Pons (tissue), 1 donor: ENCODE data around the gene FADS3.
"Not testable (repeated sequence)": the region's sequence is repeated elsewhere in the genome, so short reads cannot be mapped to it uniquely, and the experiment has no call there.

Experiments
- DNase-seq: peaks from one replicate; pipeline ENCODE4 v3.0.0-alpha.2; 2016; ENCODE audit warnings: low spot score

The FADS3 gene

GRCh38 chr11:61898247-61898582 is 6.9 kb upstream of the FADS3 start:
- DNase-seq = no peak

- peak; percentile 60 for DNase-seq
These were observed 6.3 kb upstream of the FADS3 start for GRCh38 chr11:61897387-61898246.

GRCh38 chr11:61896665-61897386 is 5.5 kb upstream of the FADS3 start:
- DNase-seq = no peak

GRCh38 chr11:61895718-61896059 is 4.3 kb upstream of the FADS3 start:
- no peak for DNase-seq

- no peak for DNase-seq
These were observed 3.8 kb upstream of the FADS3 start for GRCh38 chr11:61895046-61895717.

GRCh38 chr11:61893981-61894380 is 2.6 kb upstream of the FADS3 start:
- DNase-seq = no peak

DNA sequence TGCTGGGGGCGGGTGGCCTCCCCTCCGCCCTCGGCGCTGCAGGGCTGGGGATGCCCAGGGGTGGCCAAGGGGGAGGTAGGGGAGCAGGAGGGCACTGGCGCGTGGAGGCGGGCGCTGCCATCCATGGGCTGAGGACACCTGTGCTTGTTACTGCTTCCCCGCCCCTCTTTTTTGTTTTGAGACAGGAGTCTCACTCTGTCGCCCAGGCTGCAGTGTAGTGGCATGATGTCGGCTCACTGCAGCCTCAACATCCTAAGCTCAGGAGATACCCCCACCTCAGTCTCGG is 683 bp upstream of the FADS3 start:
- DNase-seq = no peak

GRCh38 chr11:61890529-61891330 is 615 bp downstream of the FADS3 start:
- DNase-seq = no peak

DNA sequence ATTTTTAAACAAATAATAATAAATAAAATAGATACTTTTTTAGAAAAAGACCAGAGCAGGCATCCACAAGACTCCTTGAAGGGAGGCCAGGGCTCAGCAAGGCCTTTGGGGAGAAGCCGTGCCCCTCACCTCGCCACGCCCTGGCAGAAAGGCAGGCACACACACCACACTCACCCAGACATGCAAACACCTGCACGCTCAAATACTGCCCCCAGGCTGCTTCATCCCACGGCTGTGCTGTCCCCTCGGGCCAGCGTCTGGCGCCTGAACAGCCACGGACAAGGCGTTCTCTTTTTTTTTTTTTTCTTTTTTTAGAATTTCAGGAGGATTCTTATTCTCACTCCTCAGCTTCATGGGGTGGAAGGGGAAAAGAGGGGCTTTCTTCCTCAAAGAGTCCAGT is 1.5 kb downstream of the FADS3 start:
- DNase-seq = no peak

DNA sequence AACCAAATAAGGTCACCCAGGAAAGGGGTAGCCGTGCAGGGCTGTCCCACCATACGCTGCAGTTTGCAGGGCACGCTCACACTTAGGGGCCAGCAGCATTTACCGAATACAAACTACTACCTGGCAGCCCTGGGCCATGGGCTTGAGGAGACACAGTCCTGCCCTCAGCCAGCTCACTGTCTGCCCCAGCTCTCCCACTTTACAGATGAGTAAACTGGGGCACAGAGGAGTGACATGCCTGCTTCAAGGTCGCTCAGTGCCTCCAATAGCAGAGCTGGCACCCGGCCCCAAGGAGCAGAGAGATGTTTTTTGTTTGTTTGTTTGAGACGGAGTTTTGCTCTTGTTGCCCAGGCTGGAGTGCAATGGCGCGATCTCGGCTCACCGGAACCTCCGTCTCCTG is 2.8 kb downstream of the FADS3 start:
- no peak for DNase-seq

DNA sequence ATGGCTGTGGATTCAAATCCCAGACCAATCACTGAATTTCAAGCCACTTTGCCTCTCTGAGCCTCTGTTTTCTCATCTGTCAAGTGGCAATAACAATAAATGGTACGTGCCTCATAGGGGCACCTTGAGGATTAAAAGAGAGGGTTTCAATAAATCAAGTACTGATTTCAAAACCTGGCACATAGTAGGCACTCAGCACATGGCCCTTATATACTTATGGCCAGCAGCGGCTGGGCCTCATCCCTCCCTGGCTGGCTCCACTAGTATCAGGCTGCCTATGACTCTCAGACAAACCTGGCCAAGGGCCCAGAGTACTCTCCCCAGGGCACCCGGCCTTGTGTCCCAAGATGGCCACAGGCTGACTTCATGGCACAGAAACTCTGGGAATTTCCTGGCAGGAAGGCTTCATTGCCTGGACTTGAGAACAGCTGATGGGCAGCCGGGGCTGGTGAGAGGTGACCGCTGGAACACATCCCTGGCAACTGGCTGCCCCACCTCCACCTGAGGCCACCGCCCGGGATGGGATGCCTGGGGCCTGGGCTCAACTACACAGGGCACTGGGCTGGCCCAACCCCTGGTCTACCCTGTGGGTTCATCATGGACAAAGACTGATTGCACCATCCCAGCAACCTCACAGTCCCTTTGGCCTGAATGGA is 3.4 kb downstream of the FADS3 start:
- peak; percentile 40 for DNase-seq

GRCh38 chr11:61886643-61887042 is 4.7 kb downstream of the FADS3 start:
- no peak for DNase-seq

GRCh38 chr11:61885784-61886580 is 5.4 kb downstream of the FADS3 start:
- DNase-seq = no peak

- no peak for DNase-seq
These were observed 6.1 kb downstream of the FADS3 start for GRCh38 chr11:61885166-61885778.

- no peak for DNase-seq
These were observed 7.4 kb downstream of the FADS3 start for GRCh38 chr11:61883947-61884346.

DNA sequence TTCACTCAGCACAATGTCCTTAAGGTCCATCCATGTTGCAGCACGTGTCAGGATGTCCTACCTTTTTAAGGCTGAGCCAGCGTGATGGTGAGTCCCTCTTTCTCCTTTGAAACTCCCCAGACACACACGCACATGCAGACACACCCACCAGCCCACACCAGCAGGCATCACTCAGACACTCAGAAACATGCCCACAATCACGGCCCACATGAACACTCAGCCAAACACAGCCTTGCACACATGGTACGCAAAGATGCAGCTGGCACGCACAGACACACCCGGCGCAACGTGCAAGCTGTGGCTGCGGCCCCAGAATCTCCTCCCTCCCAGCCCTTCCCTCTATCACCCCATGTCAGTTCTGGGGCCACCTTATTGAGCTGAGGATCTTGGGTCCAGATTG is 8.0 kb downstream of the FADS3 start:
- DNase-seq = no peak

- no peak for DNase-seq
These were observed 8.5 kb downstream of the FADS3 start for GRCh38 chr11:61882879-61883278.

GRCh38 chr11:61882267-61882666 is 9.1 kb downstream of the FADS3 start:
- not testable (repeated sequence) for DNase-seq

DNA sequence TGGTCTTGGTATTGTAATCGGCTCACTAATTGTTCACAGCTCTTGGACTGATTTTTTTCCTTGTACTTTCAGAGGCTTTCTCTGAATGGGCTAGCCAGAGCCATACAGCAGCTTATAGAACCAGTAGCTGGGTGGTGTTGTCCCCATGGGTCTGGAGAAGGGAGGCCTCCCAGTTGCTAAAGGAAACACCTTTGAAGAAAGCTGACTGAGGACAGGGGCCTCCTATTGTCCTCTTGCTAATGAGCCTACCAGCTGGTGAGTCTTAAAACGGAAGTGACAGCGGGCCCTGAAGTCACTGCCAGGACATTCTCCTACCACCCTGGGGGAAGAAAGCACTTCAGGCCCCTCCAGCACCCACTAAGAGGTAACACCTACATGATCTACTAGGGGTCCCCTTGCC is 9.9 kb downstream of the FADS3 start:
- no peak for DNase-seq

- DNase-seq = no peak
These were observed 10.9 kb downstream of the FADS3 start for GRCh38 chr11:61880454-61880853.

DNA sequence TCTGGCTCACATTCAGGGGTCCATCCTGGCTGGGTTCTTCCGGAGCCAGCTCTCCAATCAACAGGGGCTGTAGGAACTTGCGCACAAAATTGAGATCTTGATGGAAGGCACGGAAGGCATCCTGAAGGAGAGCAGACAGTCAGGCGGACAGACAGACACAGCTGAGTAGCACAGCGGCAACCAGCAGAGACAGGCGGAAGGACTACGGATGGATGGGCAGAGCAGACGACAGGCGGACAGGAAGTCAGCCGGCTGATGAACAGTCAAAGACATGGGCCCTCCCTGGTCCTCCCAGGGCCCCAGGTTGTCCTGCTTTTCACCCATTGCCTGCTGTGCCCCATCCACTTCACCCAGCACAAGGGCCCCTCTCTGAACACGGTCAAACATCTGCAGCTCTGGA is 11.3 kb downstream of the FADS3 start:
- DNase-seq = no peak
